ENCODE measurements around the gene ANKH. TPM values are rescaled to one million over a fixed set of nuclear protein-coding genes. Genes with fewer than 3 reads are reported as not detected.
A peak's percentile ranks its signal among the peaks of the same experiment; 100 is the strongest.
"Not testable (repeated sequence)": the region's sequence is repeated elsewhere in the genome, so short reads cannot be mapped to it uniquely, and the experiment has no call there.

The ANKH gene
- total RNA-seq, 2 experiments from 2014 or later, result 83.7 to 87.0 TPM

GRCh38 chr5:14825977-14826376, 45.6 kb downstream of the ANKH start:
- CTCF ChIA-PET, result no interaction called here
- no peak overlapping the region for H3K4me3 Mint-ChIP-seq
- H3K36me3 Mint-ChIP-seq (ENCODE audit: low read depth), result peaks cover 23% of the 10 kb centered on the region
- DNase-seq, result no peak
- no peak overlapping the region for H3K27ac Mint-ChIP-seq
- H3K9me3 Mint-ChIP-seq, result no peaks in the 10 kb centered on the region
- H3K4me1 Mint-ChIP-seq, result peaks cover 18% of the 10 kb centered on the region
- H3K27me3 Mint-ChIP-seq, result no peaks in the 10 kb centered on the region
- POLR2A ChIA-PET, result interaction anchor here (2.8 kb wide), 1 partner anchor 16 kb away, joined by 10 read pairs; no protein-coding TSS in a partner anchor

- Mint-ChIP-seq H3K27ac (no peak overlapping the region), H3K4me3 (no peak overlapping the region), H3K4me1 (peaks cover 26% of the 10 kb centered on the region), H3K9me3 (no peaks in the 10 kb centered on the region), H3K27me3 (no peaks in the 10 kb centered on the region), H3K36me3 (ENCODE audit: low read depth) (peaks cover 21% of the 10 kb centered on the region)
- CTCF ChIA-PET, result no interaction called here
- DNase-seq, result no peak
- POLR2A ChIA-PET, result interaction anchor here (2.8 kb wide), 1 partner anchor 15 kb away, joined by 10 read pairs; no protein-coding TSS in a partner anchor
Measured at GRCh38 chr5:14824499-14824898, 47.1 kb downstream of the ANKH start.

- H3K27me3 Mint-ChIP-seq, result no peaks in the 10 kb centered on the region
- peaks cover 46% of the 10 kb centered on the region for H3K4me1 Mint-ChIP-seq
Measured at GRCh38 chr5:14821100-14821845, 50.3 kb downstream of the ANKH start.

GRCh38 chr5:14818931-14819790, 52.4 kb downstream of the ANKH start:
- no peaks in the 10 kb centered on the region for H3K9me3 Mint-ChIP-seq
- peaks cover 46% of the 10 kb centered on the region for H3K4me1 Mint-ChIP-seq
- H3K36me3 Mint-ChIP-seq (ENCODE audit: low read depth), result peaks cover 13% of the 10 kb centered on the region
- no peak for DNase-seq
- CTCF ChIA-PET, result interaction anchor here (0.9 to 1.4 kb wide), 5 partner anchors 10 to 184 kb away, joined by 3 to 5 read pairs (median 4); no protein-coding TSS in a partner anchor
- peak overlapping the region; percentile 56 for H3K27ac Mint-ChIP-seq
- POLR2A ChIA-PET, result interaction anchor here (0.9 to 1.8 kb wide), 4 partner anchors 9 to 52 kb away, joined by 3 to 7 read pairs (median 4); no protein-coding TSS in a partner anchor
- no peaks in the 10 kb centered on the region for H3K27me3 Mint-ChIP-seq
- H3K4me3 Mint-ChIP-seq, result no peak overlapping the region

More at GRCh38 chr5:14821100-14821845, 50.3 kb downstream of the ANKH start:
- Mint-ChIP-seq H3K9me3 (no peaks in the 10 kb centered on the region), H3K36me3 (ENCODE audit: low read depth) (peaks cover 11% of the 10 kb centered on the region), H3K4me3 (no peak overlapping the region), H3K27ac (no peak overlapping the region)
- DNase-seq, result no peak
- ChIA-PET POLR2A (no interaction called here), CTCF (interaction anchor here (1.6 kb wide), 1 partner anchor 182 kb away, joined by 4 read pairs; no protein-coding TSS in a partner anchor)

- peaks cover 17% of the 10 kb centered on the region for H3K36me3 Mint-ChIP-seq (ENCODE audit: low read depth)
- DNase-seq, H3K4me3 Mint-ChIP-seq, H3K9me3 Mint-ChIP-seq, H3K27me3 Mint-ChIP-seq, H3K27ac Mint-ChIP-seq: not testable (repeated sequence)
- H3K4me1 Mint-ChIP-seq, result peaks cover 55% of the 10 kb centered on the region
- CTCF ChIA-PET, result interaction anchor here (0.6 to 1.5 kb wide), 4 partner anchors 51 to 186 kb away, joined by 4 to 5 read pairs (median 4); no protein-coding TSS in a partner anchor
- POLR2A ChIA-PET, result interaction anchor here (0.6 kb wide), 1 partner anchor 8 kb away, joined by 3 read pairs; no protein-coding TSS in a partner anchor
Measured at GRCh38 chr5:14817762-14818136, 53.8 kb downstream of the ANKH start.

GRCh38 chr5:14816999-14817761, 54.4 kb downstream of the ANKH start:
- peak; percentile 45 for DNase-seq
- Mint-ChIP-seq H3K36me3 (ENCODE audit: low read depth) (peaks cover 17% of the 10 kb centered on the region), H3K9me3 (no peaks in the 10 kb centered on the region), H3K4me1 (peaks cover 59% of the 10 kb centered on the region), H3K27ac (peak overlapping the region; percentile 19), H3K27me3 (no peaks in the 10 kb centered on the region), H3K4me3 (no peak overlapping the region)
- POLR2A ChIA-PET, result interaction anchor here (0.6 to 1.4 kb wide), 2 partner anchors 8 to 186 kb away, joined by 3 read pairs; no protein-coding TSS in a partner anchor
- CTCF ChIA-PET, result interaction anchor here (0.6 to 1.5 kb wide), 3 partner anchors 52 to 140 kb away, joined by 3 to 4 read pairs (median 4); no protein-coding TSS in a partner anchor

GRCh38 chr5:14816374-14816998, 55.1 kb downstream of the ANKH start:
- POLR2A ChIA-PET, result interaction anchor here (1.4 kb wide), 1 partner anchor 187 kb away, joined by 3 read pairs; no protein-coding TSS in a partner anchor
- H3K36me3 Mint-ChIP-seq (ENCODE audit: low read depth), result peaks cover 17% of the 10 kb centered on the region
- CTCF ChIA-PET, result interaction anchor here (1.2 to 1.5 kb wide), 2 partner anchors 54 to 141 kb away, joined by 3 to 4 read pairs; no protein-coding TSS in a partner anchor
- H3K27me3 Mint-ChIP-seq, result no peaks in the 10 kb centered on the region
- H3K27ac Mint-ChIP-seq, result no peak overlapping the region
- H3K4me3 Mint-ChIP-seq, result no peak overlapping the region
- no peaks in the 10 kb centered on the region for H3K9me3 Mint-ChIP-seq
- peaks cover 62% of the 10 kb centered on the region for H3K4me1 Mint-ChIP-seq
- no peak for DNase-seq

- Mint-ChIP-seq H3K4me1 (peaks cover 70% of the 10 kb centered on the region), H3K9me3 (no peaks in the 10 kb centered on the region), H3K4me3 (no peak overlapping the region), H3K27me3 (no peaks in the 10 kb centered on the region), H3K27ac (no peak overlapping the region), H3K36me3 (ENCODE audit: low read depth) (peaks cover 13% of the 10 kb centered on the region)
- ChIA-PET POLR2A (interaction anchor here (1.2 kb wide), 1 partner anchor 57 kb away, joined by 3 read pairs; no protein-coding TSS in a partner anchor), CTCF (interaction anchor here (0.8 kb wide), 1 partner anchor 190 kb away, joined by 3 read pairs; no protein-coding TSS in a partner anchor)
- no peak for DNase-seq
Measured at GRCh38 chr5:14813747-14814146, 57.8 kb downstream of the ANKH start.

- no peak for DNase-seq
- Mint-ChIP-seq H3K9me3 (no peaks in the 10 kb centered on the region), H3K4me3 (no peak overlapping the region), H3K27ac (no peak overlapping the region), H3K27me3 (no peaks in the 10 kb centered on the region), H3K4me1 (peaks cover 63% of the 10 kb centered on the region), H3K36me3 (ENCODE audit: low read depth) (peaks cover 12% of the 10 kb centered on the region)
- ChIA-PET POLR2A (no interaction called here), CTCF (no interaction called here)
Measured at GRCh38 chr5:14812166-14812565, 59.4 kb downstream of the ANKH start.

DNA sequence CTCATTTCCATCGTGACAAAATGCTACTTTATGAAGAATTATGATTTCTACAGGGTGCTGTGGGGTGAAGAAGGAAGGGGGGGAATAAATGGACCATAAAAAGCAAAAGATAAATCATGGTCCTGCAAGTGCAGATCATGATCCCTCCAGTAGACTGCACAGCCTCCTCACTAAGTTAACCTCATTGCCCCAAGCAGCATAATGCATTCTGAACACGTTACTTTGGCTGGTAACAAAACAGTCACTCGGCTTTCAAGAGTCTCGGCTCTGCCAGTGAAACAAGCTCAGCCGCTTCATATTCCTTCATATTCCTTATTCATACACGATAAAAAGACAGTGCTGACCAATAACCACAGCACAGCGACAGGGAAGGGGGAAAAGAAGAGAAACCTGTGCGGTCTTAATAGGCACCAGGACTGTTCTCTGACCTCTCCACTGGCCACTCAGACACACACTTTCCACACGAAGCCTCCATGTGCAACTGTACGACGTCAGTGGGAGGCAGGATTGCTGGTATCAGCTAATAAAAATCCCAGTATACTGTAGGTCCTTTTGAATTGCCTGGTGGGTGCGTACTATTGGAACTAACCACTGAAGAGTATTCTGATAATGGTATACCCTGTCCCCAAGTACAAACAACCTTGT, 60.5 kb downstream of the ANKH start:
- H3K36me3 Mint-ChIP-seq (ENCODE audit: low read depth), result peaks cover 4% of the 10 kb centered on the region
- peaks cover 55% of the 10 kb centered on the region for H3K4me1 Mint-ChIP-seq
- peak overlapping the region; percentile 71 for H3K4me3 Mint-ChIP-seq
- no peaks in the 10 kb centered on the region for H3K9me3 Mint-ChIP-seq
- no peak for DNase-seq
- ChIA-PET POLR2A (no interaction called here), CTCF (no interaction called here)
- peak overlapping the region; percentile 85 for H3K27ac Mint-ChIP-seq
- no peaks in the 10 kb centered on the region for H3K27me3 Mint-ChIP-seq

DNA sequence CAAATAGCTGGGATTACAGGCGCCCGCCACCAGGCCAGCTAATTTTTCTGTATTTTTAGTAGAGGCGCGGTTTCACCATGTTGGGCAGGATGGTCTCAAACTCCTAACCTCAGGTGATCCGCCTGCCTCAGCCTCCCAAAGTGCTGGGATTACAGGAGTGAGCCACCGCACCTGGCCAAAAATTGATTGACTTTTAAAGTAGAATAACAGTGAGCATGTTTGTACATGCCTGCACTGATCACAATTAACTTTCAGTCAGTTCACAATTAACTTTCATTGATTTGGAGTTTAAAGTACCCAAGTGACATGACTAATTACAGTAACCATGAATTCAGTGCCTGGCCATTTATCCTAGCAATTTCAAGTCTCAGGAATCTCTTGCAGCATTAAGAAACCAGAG, 61.3 kb downstream of the ANKH start:
- Mint-ChIP-seq H3K4me1 (peaks cover 52% of the 10 kb centered on the region), H3K9me3 (no peaks in the 10 kb centered on the region), H3K27ac (peak overlapping the region; percentile 85), H3K27me3 (no peaks in the 10 kb centered on the region), H3K36me3 (ENCODE audit: low read depth) (peaks cover 4% of the 10 kb centered on the region), H3K4me3 (peak overlapping the region; percentile 71)
- POLR2A ChIA-PET, result interaction anchor here (0.9 to 1.9 kb wide), 11 partner anchors 8 to 445 kb away, joined by 3 to 18 read pairs (median 7); partner anchors contain the start of genes ANKH and OTULIN
- CTCF ChIA-PET, result interaction anchor here (0.8 to 1.8 kb wide), 4 partner anchors 8 to 444 kb away, joined by 3 to 6 read pairs (median 4); no protein-coding TSS in a partner anchor
- peak; percentile 18 for DNase-seq

Data from activated CD4-positive, alpha-beta memory T cell treated with anti-CD3 and anti-CD28 coated beads, Interleukin-2, amount 10 ng/mL, durations not matched to agents 7 days and 5 days (primary cell).